OCI-M2 (cell line): ENCODE measurements around the gene DPP8.
A peak's percentile ranks its signal among the peaks of the same experiment; 100 is the strongest.
"Not testable (repeated sequence)": the region's sequence is repeated elsewhere in the genome, so short reads cannot be mapped to it uniquely, and the experiment has no call there.

Experiments
- DNase-seq: peaks from one replicate; lab custom pipeline; 2025; ENCODE audit not compliant: unreplicated experiment; lab: John Stamatoyannopoulos, UW

Gene DPP8

DNA sequence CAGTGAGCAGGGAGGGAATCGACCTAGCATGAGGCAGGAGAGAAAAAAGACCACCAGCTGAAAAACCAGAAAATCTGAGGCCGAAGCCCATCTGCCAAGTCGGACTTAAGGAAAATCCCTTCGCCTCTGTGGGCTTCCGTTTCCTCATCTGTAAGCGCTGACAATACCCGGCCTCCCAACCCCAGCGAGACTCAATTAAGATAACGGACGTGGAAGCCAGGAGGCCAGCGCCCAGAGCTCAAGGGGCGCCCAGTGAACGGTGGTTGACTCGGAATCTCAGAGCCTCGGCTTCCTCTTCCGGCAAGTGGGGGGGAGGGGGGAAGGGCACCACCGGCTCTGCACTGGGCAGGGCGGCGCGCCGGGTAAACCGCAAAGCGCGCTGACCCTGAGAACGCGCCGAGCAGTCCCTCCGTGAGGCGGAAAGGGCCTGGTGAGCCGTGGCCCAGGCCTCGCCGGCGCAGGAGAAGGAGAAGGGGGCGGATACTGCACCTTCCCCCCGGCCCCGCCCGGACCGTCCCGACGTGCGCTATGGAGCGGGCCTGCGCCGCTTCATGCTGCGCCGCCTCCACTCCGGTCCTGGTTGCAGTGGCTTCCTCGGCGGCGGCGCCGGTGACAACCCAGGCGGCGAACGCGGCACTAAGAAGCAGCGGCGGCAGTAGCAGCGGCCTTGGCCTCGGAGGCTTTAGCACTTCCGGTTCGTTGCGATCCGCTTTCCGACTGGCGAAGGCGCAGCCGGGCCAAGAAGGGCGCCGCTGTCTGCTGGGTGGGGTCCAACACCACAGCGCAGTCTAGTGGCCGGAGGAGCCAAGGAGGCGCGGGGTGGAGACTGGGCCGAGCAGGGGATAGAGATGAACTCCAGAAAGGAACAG lies at the start of gene DPP8:
DPP8 (minus strand) TSS at position 693 of the 869 bp plus-strand sequence. CDS start 5,136 bp downstream, outside the sequence.
- DNase-seq = peak; percentile 52

DNA sequence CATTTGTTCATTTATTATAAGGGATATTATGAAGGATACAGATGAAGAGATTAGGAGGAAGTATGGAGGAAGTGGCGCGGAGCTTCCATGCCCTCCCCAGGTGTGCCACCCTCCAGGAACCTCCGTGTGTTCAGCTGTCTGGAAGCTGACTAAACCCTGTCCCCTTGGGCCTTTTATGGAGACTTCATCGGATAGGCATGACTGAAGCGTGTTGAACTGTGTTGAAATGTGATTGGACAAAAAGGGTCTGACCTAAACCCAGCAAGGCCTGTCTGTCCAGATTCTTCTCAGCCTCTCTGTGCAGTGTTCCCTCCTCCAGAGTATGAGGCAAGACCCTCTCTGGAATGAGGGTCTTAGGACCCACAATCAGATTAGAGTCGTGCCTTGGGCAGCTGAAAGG lies 44.4 kb upstream of the DPP8 start:
- DNase-seq = no peak

DNA sequence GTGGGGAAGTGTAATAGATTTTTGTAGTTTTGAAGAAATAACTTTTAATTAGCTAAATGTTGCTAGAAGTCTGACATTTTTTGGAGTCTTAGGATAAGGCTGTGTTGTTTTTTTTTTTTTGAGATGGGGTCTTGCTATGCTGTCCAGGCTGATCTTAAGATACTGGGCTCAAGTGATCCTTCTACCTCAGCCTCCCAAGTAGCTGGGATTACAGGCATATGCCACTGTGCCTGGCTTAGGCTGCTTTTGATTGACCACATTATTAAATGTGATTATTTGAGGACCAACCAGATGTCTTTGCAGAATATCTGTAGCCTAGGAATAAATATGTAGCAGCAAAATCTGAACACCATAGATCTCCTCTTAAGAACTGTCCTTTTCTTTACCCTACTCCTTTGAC lies 42.5 kb upstream of the DPP8 start:
- no peak for DNase-seq

DNA sequence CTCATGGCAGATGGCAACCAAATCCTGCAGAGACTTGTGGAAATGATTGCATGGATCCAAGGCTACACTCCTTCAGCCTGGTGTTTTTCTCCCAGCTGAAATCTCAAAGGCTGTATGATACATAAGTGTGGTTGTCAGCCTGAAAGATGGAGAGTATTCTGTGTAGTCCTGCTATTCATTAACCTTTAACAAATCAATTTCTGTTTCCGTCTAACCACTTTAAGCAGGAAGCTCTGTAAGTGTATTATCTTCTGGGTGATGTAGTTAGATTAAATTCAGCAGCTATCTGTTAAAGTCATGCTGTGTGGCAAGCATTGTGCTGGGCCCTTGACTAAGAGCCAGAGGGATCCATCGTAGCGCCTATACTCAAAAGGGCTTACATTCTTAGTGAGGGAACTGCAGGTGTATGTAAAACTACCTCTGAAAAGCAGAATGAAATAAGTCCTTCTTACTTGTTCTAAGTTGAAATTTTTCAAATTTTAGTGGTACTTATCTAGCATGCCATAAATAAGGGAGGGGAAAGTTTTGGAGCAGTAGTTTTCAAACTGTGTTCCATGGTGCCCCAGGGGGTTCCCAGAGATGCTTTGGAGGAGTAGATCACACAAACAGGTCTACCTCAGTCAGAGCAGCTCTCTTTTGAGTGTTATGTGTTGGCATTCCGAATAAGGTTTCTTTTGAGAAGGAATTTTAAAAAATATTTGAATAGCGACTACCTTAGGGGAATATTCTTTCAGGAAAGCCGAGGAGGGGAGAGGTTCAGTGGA lies 41.7 kb upstream of the DPP8 start:
- no peak for DNase-seq

- DNase-seq = no peak
These were observed 40.8 kb upstream of the DPP8 start for GRCh38 chr15:65558336-65558735.

DNA sequence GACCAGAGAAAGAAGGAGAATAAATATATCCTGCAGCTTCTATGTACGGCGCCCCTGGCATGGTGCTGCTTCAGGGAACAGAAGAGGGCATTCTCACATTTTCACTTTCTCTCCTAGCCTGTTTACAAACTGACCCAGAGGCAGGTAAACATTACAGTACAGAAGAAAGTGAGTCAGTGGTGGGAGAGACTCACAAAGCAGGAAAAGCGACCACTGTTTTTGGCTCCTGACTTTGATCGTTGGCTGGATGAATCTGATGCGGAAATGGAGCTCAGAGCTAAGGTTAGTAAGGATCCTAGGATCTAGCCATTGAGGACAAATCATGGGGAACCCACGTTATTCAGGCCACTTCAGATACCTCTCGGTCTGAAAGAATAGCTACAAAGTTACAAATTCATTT lies 39.1 kb upstream of the DPP8 start:
- no peak for DNase-seq

DNA sequence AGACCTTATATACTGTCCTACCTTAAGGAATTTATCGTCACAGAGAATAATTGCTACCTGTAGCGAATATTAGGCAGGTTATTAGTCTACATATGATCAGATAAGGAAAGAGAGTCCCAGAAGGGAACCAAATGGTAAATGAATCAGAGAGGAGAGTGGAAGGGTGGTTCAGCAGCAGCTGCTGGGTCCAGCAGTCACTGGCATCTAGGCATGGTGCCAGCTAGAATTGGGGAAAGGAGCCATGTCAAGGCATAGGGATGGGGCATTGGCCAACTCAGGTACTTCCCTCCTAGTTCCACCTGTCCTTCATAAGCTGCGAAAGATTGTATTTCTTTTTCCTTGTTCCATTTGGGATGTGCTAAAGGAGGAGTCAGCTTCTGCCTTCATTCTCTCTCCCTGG lies 36.2 kb upstream of the DPP8 start:
- DNase-seq = no peak

DNA sequence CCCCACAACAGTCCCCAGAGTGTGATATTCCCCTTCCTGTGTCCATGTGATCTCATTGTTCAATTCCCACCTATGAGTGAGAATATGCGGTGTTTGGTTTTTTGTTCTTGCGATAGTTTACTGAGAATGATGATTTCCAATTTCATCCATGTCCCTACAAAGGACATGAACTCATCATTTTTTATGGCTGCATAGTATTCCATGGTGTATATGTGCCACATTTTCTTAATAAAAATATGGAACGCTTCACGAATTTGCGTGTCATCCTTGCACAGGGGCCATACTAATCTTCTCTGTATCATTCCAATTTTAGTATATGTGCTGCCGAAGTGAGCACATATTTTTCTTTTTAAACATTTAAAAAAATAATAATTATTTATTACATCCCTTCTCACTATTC lies 35.4 kb upstream of the DPP8 start:
- DNase-seq = not testable (repeated sequence)

DNA sequence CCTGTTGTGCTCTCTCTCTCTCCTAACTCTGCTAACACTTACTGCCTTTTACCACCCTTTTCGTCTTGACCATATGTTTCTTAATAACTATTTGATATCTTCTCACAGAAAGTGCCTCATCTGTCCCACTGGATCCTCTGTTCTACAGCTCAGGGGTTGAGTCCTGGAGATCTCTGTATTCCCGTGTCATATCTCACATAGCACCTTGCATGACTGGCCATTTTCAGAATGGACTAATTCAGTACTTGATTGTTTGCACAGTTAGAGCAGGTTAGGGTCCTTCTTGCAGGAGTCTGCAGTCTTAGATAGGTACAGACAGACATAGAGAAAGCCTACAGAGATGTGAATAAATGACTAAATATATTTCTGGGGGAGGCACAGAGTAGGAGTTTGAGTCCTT lies 33.7 kb upstream of the DPP8 start:
- DNase-seq = no peak

DNA sequence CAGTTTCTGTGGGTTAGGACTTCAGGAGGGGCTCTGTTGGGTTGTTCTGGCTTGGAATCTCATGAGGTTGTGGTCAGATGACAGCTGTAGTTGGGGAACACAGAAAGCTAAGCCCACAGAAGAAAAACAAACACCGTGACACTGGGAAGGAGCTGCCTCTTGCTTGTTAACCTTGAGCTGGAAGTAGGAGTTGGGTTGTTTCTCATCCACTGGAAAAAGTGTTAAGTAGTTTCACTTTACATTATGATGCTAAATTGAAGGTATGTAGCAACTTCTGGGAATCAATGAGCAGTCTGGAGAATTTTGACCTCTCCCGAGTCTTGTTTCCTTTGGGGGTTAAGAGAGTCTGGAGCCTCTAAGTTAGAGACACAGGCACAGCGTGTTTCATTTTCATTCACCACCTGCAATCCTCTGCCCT lies 33.2 kb upstream of the DPP8 start:
- DNase-seq = no peak

- DNase-seq = not testable (repeated sequence)
These were observed 31.8 kb upstream of the DPP8 start for GRCh38 chr15:65549288-65549687.

GRCh38 chr15:65547841-65548240 lies 30.4 kb upstream of the DPP8 start:
- DNase-seq = no peak

- no peak for DNase-seq
These were observed 23.8 kb upstream of the DPP8 start for GRCh38 chr15:65541231-65541820.

DNA sequence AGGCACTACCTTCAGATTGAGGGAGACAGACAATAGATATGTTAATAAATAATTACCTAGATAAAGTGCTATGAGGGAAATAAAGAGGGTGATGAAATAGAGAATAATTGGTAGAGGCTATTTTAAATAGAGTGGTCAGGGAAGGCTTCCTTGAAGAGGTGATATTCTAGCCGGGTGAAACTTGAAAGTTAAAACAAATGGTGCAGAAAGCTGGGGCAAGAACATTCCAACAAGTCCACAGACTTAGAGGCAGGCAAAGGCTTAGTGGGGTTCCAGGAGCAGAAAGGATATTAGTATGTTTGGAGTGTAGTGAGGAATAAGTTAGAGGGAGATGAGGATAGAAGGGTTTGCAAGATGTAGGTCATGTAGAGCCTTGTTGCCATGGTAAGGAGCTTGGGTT lies 22.8 kb upstream of the DPP8 start:
- DNase-seq = no peak

- DNase-seq = no peak
These were observed 17.7 kb upstream of the DPP8 start for GRCh38 chr15:65535192-65535591.

DNA sequence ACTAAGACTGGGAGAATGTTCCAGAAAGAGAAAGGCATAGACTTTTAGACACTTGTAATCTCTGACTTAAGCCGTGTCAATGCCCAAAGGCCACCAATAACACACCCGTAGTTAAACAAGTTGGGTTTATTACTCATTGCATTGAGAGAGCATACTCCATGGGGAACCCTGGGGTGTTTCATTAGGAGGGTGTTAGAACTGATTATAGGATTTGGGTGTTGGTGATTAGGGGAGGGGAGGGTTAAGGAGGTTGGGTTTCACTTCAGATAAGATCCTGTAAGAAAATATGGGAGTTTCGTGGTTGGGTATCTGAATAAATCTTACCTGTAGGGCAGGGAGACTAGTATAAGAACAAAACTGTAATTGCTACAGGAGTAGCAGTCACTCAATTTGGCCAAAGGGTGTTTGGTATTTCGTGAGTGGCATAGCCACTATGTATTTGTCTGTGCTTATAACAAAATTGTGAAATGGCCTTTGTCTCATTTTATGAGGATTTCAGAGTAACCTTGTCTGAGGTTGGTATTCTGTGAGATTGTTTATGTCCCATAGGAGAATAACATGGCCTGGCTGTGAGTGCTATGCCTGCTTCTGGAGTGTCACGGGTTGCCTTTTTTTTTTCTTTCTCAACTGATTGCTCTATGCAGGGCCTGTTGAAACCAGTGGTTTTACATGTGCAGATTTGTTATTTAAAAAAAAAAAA lies 15.7 kb upstream of the DPP8 start:
- DNase-seq = no peak

DNA sequence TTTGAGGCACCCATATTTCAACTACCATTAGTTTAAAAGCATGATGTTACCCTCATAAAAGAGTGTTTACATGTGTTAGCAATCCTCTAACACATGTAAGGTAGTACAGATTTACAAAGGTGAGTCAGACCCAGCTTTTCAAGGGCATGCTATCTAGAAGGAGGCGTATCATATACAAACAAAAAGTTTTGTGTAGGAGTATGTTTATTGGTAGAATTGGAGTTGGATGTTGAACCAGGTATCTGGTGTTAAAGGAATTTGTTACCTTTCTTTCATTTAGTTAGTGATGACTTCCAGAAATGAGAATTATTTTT lies 15.2 kb upstream of the DPP8 start:
- no peak for DNase-seq

GRCh38 chr15:65530318-65531111 lies 13.0 kb upstream of the DPP8 start, which contains the start of gene HACD3:
Gene HACD3 (plus strand): TSS chr15:65530463. CDS start chr15:65530632, 169 bp downstream.
- no peak for DNase-seq

DNA sequence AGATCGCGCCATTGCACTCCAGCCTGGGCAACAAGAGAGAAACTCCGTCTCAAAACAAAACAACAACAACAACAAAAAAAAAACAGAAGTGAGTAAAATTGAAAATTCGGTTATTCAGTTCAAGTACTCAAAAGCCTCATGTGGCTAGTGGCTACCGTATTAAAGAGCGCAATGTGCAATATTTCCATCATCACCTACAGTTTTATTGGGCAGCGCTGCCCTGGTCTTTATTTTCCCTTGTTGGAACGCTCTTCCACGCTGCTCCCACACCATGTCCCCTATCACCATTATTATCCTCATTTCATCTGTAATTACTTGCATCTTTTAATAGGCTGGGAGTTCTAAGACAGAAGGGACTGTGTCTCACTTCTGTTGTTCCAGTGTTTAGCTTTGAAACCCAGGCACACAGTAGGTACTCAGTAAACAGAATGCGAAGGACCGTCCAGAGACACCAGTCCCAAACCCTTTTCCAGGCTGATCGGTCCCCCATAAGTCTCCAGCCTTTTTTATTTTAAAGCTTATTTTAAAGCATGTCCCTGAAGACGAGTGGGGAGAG lies 12.4 kb upstream of the DPP8 start:
- no peak for DNase-seq

- no peak for DNase-seq
These were observed 11.1 kb upstream of the DPP8 start for GRCh38 chr15:65528461-65529060.
